Activated naive CD4-positive, alpha-beta T cell treated with Interleukin-2 at 50 U/mL for 16 hours (primary cell): ENCODE results near the gene SF3B6.

Experiments used
- DNase-seq: peaks from one replicate; pipeline ENCODE4 v3.0.0-alpha.2; 2020

The SF3B6 gene

DNA sequence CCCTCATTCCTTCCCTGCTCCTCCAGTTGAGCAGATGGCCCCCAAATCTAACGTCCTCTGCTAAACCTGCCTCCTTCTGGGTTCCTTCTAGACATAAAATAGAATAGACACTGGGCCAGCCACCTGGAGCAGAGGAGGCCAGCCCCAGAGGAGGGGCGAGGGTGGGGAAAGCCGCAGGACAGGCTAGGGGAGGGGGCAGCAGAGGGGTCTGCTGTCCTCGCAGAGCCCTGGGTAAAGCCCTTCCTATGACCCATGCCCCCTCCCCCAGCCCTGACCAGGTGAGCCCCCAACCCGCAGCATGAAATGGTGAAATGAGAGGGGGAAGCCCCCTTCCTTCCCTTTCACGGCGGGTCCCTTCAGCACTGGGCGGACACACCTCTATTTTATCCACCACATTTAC lies 58.4 kb downstream of the SF3B6 start:
- DNase-seq, result no peak
